ENCODE results near the gene ALDH1A2. TPM values are rescaled to one million over a fixed set of nuclear protein-coding genes. Genes with fewer than 3 reads are reported as not detected.

ALDH1A2 gene
- polyA plus RNA-seq, 1 donor (not counting 4 experiments of a cell fraction or from before 2014, with no cell fraction given): 1.9 TPM

GRCh38 chr15:57922776-57923175 is 142.7 kb downstream of the ALDH1A2 start:
- TF ChIP-seq CTCF (optimal IDR thresholded peaks at IDR 0.05 in 1 of 3, IDR thresholded peaks at IDR 0.05 in 1 of 3, conservative IDR thresholded peaks at IDR 0.05 in 1 of 3; ENCODE audit: extremely low read depth in 1 of 3, insufficient read depth in 2 of 3, low read length in 3 of 3) (no peak), EZH2 (IDR thresholded peaks at IDR 0.05; ENCODE audit: low read length) (no peak)
- H3K4me2 ChIP-seq (ENCODE audit: control insufficient read depth, extremely low read depth, insufficient read depth, low read depth, low read length): no peak overlapping the region
- no peaks in the 10 kb centered on the region for H3K9me3 ChIP-seq (ENCODE audit: control insufficient read depth, low read depth, low read length)
- DNase-seq (ENCODE audit: low read depth, low spot score): no peak
- no peak overlapping the region for H2AFZ ChIP-seq (ENCODE audit: control insufficient read depth, low read length)
- no peaks in the 10 kb centered on the region for H3K9me1 ChIP-seq (ENCODE audit: control insufficient read depth, extremely low read depth, insufficient read depth, low read length)
- no peak overlapping the region for H3K9ac ChIP-seq (ENCODE audit: control insufficient read depth, extremely low read depth, insufficient read depth, low read length)
- H3K79me2 ChIP-seq (ENCODE audit: control insufficient read depth, insufficient read depth, low read length): no peaks in the 10 kb centered on the region
- no peaks in the 10 kb centered on the region for H4K20me1 ChIP-seq (ENCODE audit: control insufficient read depth, extremely low read depth, insufficient read depth, low read length)
- no peaks in the 10 kb centered on the region for H3K36me3 ChIP-seq (ENCODE audit: control insufficient read depth in 2 of 2, extremely low read depth in 1 of 2, insufficient read depth in 2 of 2, low read length in 2 of 2)
- no peak overlapping the region for H3K4me3 ChIP-seq (ENCODE audit: control insufficient read depth in 2 of 3, extremely low read depth in 1 of 3, insufficient read depth in 2 of 3, low read depth in 1 of 3, low read length in 3 of 3)
- H3K27ac ChIP-seq (ENCODE audit: control insufficient read depth, insufficient read depth, low read length): no peak overlapping the region
- H3K4me1 ChIP-seq (ENCODE audit: control insufficient read depth, extremely low read depth, insufficient read depth, low read length): no peaks in the 10 kb centered on the region
- H3K27me3 ChIP-seq (ENCODE audit: control insufficient read depth, extremely low read depth, insufficient read depth, low read length): peaks cover 8% of the 10 kb centered on the region
- dilution Hi-C loops (cut with MboI; ENCODE audit: extremely low pct_ligation_motif_present, low sequenced_read_pairs): no loop called here
- FAIRE-seq: no peak

- Histone ChIP-seq H3K4me2 (ENCODE audit: control insufficient read depth, extremely low read depth, insufficient read depth, low read depth, low read length) (no peak overlapping the region), H3K9ac (ENCODE audit: control insufficient read depth, extremely low read depth, insufficient read depth, low read length) (no peak overlapping the region), H3K4me3 (ENCODE audit: control insufficient read depth in 2 of 3, extremely low read depth in 1 of 3, insufficient read depth in 2 of 3, low read depth in 1 of 3, low read length in 3 of 3) (no peak overlapping the region), H3K27ac (ENCODE audit: control insufficient read depth, insufficient read depth, low read length) (no peak overlapping the region), H3K9me1 (ENCODE audit: control insufficient read depth, extremely low read depth, insufficient read depth, low read length) (no peaks in the 10 kb centered on the region), H2AFZ (ENCODE audit: control insufficient read depth, low read length) (no peak overlapping the region), H3K36me3 (ENCODE audit: control insufficient read depth in 2 of 2, extremely low read depth in 1 of 2, insufficient read depth in 2 of 2, low read length in 2 of 2) (no peaks in the 10 kb centered on the region), H4K20me1 (ENCODE audit: control insufficient read depth, extremely low read depth, insufficient read depth, low read length) (no peaks in the 10 kb centered on the region), H3K4me1 (ENCODE audit: control insufficient read depth, extremely low read depth, insufficient read depth, low read length) (no peaks in the 10 kb centered on the region), H3K79me2 (ENCODE audit: control insufficient read depth, insufficient read depth, low read length) (no peaks in the 10 kb centered on the region), H3K27me3 (ENCODE audit: control insufficient read depth, extremely low read depth, insufficient read depth, low read length) (peaks cover 8% of the 10 kb centered on the region), H3K9me3 (ENCODE audit: control insufficient read depth, low read depth, low read length) (no peaks in the 10 kb centered on the region)
- dilution Hi-C loops (cut with MboI; ENCODE audit: extremely low pct_ligation_motif_present, low sequenced_read_pairs): no loop called here
- DNase-seq (ENCODE audit: low read depth, low spot score): no peak
- no peak for TF ChIP-seq EZH2 (IDR thresholded peaks at IDR 0.05; ENCODE audit: low read length)
- TF ChIP-seq CTCF (optimal IDR thresholded peaks at IDR 0.05 in 1 of 3, IDR thresholded peaks at IDR 0.05 in 1 of 3, conservative IDR thresholded peaks at IDR 0.05 in 1 of 3; ENCODE audit: extremely low read depth in 1 of 3, insufficient read depth in 2 of 3, low read length in 3 of 3): no peak
- no peak for FAIRE-seq
Observed at GRCh38 chr15:57921371-57921770, 144.1 kb downstream of the ALDH1A2 start.

Measured in keratinocyte (primary cell).